Mesenchymal stem cell (in vitro differentiated cells and primary cell): ENCODE data around the gene ZNF264. TPM values are rescaled to one million over a fixed set of nuclear protein-coding genes. Genes with fewer than 3 reads are reported as not detected.

Experiments
- small RNA-seq: library from polyadenylated mRNA; stranded (forward); fragments of <200 nt; extraction: miRNeasy Mini kit (QIAGEN cat#:217004); gene quantifications from one replicate; pipeline ENCODE3, GENCODE V24; 2013; ENCODE audit warnings: low read depth

The ZNF264 gene

Small RNA genes lying within 50 kb of the gene (small RNA-seq; reads per million reads assigned to genes)
- not detected for gene AC025588.3
